GM19035 (cell line): ENCODE results near the gene AKAP1.
"Not testable (repeated sequence)": the region's sequence is repeated elsewhere in the genome, so short reads cannot be mapped to it uniquely, and the experiment has no call there.

Source experiments
- ATAC-seq: cut with Tn5 transposase; IDR thresholded peaks from one replicate; pipeline ENCODE4 v1.9.1; 2021; ENCODE audit not compliant: unreplicated experiment

Gene AKAP1

DNA sequence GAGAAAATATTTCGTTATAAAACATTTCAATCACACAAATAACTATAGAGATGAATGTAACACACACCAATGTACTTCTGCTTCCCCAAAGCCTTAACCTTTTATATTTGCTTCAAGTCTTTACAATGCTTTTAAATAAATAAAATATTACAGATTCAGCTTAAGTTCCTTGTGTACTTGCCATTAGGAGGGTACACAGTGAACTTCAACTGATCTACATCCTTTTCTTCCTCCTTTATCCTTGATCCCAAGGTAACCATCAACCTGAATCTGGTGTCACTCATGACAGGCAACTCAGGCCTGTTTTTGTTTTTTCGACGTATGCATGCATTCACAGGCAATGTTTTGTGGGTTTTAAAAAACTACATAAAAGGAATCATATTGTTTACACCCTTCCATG is 9.3 kb upstream of the AKAP1 start:
- no peak for ATAC-seq

DNA sequence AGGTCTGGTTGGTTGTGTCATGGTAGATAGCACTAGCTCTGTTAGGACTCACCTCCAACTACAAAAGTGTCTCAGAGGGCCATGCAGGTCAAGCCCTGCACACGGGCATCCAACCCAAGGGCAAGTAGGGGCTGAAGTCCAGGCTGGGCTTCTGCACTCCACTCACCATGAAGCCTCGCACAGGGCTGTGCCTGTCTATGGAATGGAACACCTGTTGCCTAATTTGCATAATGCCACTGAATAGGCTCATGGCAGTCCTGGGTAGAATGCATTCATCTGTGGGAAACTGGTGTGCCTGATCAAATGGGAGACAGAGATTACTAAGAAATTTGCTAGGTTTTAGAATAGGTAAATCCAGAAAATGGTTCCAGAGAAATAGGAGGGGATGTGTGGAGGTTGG is 8.0 kb upstream of the AKAP1 start:
- ATAC-seq, result no peak

DNA sequence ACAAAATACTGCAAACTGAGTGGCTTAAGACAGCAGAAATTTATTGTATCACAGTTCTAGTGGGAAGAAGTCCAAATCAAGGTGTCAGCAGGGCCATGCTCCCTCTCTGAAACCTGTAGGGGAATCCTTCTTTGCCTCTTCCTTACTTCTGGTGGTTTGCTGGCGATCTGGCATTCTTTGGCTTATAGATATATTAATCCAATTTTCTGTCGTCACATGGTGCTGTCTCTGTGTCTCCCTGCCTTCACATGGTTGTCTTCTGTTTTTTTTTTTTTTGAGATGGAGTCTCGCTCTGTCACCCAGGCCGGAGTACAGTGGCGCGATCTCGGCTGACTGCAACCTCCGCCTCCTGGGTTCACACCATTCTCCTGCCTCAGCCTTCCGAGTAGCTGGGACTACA is 6.8 kb upstream of the AKAP1 start:
- no peak for ATAC-seq

DNA sequence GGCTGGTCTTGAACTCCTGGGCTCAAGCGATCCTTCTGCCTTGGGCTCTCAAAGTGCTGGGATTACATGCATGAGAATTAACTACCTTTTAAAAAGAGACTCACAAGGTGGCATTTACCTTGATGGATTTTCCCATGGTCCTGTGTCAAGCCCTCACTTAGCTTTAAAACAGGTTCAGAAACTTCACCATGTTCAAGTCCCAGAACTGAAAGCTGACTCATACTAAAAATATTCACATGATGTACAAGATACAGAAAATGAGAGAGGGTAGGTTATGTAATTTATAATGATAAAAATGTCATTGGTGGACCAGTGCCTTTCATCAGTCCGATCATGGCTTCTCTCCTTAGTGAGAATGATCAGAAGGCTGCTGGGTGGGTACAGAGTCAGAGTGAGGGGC is 4.3 kb upstream of the AKAP1 start:
- ATAC-seq, result no peak

DNA sequence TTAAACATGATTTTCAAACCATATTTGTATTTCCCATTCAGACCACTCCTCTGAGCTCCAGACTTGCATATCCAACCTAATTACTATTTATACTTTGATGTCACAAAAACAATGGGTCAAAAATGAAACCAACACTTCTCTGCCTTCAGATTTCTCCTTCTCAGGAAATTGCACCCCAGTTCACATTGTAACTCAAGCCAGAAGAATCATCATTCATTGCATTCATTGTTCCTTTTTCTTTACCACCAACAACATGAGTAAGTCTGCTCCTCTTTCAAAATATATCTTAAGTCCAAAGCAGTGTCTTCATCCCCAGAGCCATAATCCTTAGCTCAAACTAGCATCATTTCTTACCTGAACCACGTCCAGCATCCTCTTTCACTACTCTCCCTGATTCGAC is 2.6 kb upstream of the AKAP1 start:
- ATAC-seq, result no peak

DNA sequence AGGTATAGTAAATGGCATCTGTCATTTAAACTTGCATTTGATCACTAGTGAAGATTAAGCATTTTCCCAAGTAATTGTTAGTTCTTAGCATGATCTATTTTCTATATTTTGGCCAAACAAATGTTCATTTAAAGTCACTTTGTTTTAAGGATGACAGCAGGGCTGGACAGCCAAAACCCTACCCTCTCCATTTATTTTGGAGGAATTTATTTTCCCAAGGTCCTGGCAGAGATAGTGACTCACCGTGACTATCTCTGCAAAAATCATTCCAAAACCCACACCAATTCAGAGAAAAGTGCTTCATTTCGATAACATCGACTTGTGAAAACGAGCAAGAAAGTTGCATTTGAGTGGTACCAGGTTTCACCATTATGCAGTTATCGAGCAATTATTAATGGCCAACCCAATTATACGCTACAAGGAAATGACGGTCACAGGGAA is 665 bp upstream of the AKAP1 start:
- ATAC-seq, result no peak

DNA sequence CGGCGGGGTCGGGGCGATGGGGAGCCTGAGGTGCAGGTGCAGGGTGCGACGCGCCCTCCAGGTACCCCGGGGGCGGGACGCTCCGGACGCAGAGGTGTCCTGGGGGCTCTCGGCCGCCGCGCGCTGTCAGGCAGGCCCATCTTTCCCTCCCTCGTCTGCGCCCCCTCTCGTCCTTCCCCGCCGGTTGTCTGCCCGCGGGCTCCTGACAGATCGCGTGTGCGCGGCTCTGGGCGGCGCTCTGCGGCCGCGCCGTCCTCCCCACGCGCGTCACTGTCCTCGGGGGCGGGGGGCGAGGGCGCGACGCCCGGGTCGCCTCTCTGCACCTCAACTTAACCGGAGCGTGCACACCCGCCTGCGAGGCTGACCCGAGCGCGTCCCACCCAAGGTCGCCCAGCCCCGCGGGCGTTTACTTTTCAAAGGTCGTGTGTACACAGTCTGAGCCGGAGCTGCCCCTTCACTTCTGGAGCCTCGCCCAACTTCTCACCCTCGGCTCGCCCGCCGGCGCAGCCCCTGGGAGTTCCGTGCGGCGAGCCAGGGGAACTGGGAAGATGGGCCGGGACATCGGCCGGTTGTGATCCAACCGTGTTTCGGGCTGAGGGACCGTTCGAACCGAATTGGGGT is 512 bp downstream of the AKAP1 start:
- peak; percentile 38 for ATAC-seq

DNA sequence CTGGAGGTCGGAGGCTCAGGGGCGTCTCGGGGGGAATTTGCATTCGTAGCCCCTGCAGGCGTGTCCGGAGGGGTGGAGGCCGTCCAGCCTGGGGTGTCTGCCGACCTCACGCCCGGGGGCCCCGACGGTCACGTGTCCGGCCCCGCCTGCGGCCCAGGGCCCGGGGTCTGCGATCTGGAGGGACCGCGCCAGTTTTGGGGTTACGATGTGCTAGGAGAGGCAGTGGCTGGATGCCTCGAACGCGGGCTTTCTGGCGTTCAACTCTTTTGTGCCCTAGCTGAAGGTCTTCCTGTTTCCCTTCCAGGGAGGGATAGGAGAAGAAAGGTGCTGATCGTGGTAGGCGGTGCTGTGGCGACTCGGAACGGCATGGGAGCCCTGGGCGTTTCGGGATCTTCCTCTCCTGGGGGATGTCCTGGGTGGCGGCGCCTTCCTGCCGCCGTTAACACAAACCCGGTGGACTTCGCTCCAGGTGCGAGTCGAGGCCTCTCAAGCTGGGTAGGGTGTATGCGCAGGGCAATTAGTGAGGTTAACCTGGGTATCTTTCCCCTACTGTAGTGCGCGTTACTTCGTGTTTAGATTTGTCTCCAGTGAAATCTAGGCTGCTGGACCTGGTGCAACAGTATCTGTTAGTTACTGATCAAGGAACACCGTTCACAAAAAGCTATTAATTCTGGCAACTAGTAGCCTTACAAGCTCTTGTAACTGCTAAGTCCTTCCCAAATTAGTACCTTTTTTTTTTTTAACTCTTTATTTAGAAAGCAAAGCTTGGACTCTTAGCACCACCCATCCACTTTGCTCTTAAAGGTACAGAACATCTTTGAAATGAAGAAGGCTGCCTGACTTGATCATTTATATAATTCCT is 1.3 kb downstream of the AKAP1 start:
- no peak for ATAC-seq

DNA sequence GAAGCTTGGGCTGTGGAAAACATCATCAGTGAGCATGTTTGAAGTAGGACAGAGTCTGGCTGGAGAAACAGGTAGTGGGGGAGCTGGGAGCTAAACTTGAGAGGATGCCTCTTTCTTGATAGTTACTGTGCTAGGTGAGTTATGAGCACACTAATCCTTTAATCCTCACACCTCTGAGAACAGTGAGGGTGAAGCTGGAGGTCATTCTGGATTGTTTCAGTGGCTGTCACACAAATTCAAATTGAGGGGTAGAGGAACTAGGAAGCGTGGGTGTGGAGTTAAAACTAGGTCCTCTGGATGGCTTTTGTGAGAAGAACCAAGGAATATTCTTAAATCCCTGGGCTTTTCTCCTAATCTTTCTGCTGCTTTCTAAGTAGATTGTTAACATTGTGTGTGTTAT is 3.3 kb downstream of the AKAP1 start:
- ATAC-seq, result no peak

DNA sequence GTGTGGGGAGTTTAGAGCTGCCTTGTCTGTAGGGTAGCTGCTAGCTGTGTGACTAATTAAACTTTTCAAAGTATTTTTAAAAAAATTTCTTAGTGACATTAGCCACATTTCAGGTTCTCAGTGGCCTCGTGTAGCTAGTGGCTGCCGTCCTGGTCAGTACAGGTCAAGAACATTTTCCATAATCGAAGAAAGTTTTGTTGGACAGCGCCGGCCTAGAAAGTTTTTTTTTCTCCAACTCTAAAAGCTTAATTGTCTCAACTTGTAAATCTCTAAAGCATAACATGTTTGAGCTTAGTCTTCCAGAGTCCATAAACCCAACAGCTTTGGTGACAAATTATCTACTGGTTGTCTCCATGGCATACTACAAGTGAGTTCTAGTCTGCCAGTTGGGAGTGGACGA is 4.3 kb downstream of the AKAP1 start:
- ATAC-seq, result no peak

DNA sequence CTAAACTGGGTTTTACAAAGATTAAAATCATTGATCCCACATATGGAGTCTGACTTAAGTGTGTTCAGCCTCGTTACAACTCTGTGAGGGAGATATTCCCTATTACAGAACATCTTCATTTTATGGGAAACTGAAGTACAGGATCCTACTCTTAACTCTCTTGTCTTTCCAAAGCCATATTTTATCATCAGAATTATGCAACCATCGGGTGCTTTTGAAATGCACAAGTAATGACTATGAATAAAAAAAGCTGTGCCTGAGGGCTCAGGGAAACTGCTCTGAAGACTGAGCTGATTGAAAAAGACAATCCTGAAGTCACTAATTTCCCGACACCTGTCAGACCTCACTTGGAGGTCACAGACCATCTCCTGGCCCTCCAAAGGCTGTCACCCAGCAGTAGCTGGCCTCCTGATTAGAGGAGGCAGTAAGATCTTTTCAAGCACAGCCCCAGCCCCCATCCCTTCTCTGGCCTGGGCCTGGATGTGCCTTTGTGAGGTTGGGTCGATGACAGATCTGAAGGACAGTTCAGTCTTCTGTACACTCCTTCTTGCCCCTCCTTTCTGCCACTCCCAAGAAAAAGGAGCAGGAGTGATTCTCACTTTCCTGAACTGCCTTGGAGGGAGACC is 5.6 kb downstream of the AKAP1 start:
- no peak for ATAC-seq

DNA sequence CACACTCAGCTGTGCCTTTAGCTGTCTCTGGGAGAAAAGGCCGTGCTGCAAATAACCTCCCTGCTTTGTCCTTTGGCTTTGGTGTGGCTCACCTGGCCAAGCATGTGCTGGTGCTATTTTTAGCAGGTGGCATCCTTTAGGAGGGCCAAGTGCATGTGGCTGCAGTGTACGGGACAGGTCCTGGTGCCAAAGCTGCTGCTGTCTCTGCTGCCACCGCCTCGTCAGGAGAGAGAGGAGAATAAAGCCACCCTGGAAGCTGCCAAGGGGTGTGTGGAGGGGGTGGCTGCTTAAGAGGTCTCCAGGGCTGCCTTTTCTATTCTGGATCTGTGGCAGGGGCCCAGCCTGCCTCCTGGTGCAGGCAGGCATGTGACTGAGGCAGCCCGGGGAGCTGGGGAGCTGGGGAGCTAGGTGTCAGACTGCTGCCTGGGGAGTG is 6.2 kb downstream of the AKAP1 start:
- ATAC-seq, result no peak

DNA sequence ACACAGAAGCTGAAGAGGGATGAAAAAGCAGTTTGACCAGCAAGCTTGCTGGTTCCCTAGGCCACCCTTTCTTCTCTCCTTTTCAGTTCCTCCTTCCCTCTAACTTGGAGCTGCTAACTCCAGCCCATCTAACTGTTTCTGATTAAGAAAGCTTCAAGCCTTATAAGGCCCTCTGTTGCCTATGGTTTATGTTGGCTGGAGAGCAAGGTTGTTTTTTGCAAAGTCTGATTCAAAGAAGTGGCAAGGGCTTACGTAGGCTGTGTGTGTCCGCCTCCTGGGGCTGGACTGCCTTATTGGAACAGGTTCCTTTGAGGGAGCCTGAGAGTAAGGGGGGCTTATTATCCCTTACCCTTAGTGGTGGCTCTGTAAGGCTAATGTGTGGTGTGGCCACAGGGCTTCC is 7.1 kb downstream of the AKAP1 start:
- no peak for ATAC-seq

DNA sequence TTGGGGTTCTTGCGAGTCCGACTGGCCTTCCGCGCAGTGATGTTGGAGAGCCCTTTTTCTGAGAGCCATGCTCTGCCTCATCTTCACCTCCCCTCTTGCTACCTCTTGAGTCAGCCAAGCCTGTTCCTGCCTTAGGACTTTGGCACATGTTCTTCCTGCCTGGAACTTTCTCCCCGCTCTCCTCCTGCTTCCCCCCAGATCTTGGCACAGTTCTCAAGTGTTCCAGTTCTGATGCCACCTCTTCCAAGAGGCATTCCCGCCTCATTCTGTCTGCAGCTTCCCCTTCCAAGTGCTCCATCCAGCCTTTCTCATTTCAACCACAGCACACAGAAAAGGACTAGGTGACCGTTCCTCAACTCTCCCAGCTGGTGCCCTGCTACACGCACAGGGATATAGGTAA is 7.7 kb downstream of the AKAP1 start:
- no peak for ATAC-seq

DNA sequence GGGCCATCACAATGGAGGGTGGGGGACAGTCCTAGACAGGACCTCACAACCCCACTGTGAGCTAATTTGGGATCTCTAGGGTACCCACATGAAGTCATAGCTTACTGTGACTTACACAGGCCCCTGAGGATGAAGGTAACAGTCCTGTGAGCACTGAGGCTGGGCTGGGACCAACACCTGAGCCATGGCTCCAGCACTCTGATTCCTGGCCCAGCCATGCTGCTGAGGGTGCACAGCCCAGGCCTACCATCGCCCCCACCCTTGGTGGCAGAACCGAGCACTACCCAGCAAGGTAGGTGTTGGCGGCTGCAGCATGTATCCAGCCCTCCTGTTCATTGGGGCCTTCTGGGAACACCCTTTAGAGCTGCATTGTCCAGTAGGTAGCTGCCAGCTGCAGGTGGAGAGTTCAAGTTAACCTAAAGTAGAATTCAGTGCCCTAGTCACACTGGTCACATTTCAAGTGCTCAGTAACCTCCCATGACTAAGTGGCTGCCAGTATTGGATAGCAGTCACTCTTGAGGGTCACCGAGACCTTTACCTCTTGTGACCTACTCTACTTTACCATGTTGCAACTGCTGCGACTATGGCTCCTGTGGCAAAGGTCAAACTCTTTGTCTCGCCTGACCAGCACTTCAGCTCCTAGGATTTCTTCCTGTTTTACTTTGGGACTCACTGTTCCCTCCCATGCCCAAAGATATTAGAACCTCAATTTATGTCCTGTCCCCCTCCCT is 11.6 kb downstream of the AKAP1 start:
- no peak for ATAC-seq

DNA sequence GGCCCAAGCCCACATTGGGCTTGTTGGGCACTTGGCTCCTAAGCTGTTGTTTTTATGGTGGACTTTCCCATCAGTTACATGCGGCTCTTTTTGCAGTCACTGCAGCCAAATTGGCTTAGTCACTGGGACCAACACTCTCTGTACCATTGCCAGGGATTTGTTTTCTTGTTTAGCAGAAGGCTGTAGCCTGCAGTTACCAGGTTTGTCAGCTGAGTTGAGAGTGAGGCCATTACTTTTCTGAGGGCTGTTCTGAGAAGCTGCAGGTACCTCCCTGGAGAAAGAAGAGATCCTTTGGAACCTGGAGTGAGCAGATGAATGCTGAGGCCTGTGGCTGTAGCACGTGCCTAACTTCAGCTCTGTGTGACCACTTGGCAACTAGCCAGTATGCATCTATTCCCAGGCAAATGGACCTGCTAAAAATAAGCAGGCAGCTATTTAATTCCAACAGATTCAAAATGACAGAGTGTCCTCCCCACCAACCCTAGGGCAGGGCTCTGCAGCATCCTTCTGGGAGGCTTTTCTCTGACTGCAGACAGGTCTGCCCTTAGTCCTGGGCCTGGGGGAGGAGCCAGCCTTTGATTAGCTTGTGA is 12.9 kb downstream of the AKAP1 start:
- ATAC-seq, result no peak

DNA sequence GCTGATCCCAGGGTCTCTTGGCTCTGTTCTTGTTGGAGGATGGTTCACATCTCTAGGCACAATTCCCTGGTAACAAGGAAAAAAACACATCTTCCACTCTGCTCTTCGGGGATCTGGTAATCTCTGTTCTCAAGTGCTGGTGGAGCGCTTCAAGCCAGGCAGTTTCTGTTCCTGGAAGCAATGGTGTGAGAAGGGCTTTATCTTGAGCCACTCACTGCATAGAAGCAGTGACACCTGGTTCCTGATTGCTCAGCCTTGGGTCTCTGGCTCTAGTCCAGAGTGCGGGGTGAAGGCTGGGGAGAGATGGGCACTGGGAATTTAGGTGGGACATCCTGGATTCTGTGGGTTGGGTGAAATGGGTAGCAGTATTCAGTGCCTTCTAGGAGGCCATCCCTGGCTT is 14.1 kb downstream of the AKAP1 start:
- no peak for ATAC-seq

DNA sequence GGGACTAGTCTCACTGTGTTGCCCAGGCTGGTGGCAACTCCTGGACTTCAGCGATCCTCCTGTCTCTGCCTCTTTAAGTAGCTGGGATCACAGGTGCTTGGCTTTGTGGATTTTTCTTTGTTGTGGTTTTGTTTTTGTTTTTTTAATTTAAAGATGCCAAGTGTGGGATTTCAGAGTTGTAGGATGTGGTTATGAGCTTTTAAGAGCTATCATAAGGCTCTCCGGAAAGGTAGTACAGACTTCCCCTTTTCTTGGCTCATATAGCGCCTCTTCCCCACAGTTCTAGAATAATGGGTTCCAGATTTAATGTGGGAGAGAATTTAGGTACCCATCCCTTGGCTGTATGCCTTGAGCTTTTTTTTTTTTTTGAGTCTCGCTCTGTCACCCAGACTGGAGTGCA is 17.1 kb downstream of the AKAP1 start:
- ATAC-seq, result no peak

DNA sequence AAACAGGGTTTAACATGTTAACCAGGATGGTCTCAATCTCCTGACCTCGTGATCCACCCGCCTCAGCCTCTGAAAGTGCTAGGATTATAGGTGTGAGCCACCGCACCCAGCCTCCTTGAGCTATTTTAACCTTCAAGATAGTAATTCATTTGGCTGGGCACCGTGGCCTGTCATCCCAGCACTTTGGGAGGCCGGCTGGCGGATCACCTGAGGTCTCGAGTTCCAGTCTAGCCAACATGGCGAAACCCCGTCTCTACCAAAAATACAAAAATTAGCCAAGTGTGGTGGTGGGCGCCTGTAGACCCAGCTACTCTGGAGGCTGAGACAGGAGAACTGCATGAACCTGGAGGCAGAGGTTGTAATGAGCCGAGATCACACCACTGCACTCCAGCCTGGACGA is 17.6 kb downstream of the AKAP1 start:
- not testable (repeated sequence) for ATAC-seq

DNA sequence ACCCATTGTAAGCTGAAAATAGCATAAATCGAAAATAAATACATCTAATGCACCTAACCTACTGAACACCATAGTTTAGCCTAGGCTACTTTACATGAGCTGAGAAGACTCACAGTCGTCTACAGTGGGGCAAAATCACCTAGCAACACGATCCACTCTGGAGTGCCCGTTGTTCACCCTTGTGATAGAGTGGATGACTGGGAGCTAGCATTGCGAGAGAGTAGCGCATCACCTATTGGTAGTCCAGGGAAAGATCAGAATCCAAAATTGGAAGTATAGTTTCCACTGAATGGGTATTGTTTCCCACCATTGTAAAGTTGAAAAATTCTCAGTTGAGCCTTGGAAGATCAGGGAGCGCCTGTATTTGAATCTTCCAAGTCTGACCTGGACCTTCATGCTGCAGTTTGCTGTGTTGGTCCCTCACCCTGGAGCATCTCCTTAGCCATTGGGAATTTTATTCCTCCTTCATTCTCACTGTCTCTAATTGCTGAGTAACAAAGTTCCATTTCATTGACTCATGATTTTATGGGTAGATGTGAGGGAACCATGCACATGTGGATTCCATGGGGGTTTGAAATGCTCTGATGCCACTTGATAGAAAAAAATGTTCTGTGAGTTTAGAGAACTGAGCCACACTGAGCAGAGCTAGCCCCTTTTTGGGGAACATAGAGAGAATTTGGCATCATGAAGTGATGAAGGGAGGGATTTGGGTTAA is 19.6 kb downstream of the AKAP1 start:
- ATAC-seq, result no peak

DNA sequence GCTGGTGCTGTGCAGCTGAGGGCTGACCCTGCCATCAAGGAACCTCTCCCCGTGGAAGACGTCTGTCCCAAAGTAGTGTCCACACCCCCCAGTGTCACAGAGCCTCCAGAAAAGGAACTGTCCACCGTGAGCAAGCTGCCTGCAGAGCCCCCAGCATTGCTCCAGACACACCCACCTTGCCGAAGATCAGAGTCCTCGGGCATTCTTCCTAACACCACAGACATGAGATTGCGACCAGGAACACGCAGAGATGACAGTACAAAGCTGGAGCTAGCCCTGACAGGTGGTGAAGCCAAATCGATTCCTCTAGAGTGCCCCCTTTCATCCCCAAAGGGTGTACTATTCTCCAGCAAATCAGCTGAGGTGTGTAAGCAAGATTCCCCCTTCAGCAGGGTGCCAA is 20.5 kb downstream of the AKAP1 start:
- no peak for ATAC-seq
